ENCODE results near the gene GRB2.

Gene GRB2

GRCh38 chr17:75289115-75289831 is 116.2 kb downstream of the GRB2 start, which contains the start of gene SLC25A19:
SLC25A19 (minus strand) TSS chr17:75289433; CDS start chr17:75286764, 2,669 bp downstream.
- DNase-seq (ENCODE audit: low read depth in 1 of 2, low spot score in 1 of 2) = peak; percentile 99
- peak; percentile 14; the same call in 1 of the 2 replicates for TF ChIP-seq GABPA (IDR thresholded peaks at IDR 0.05; ENCODE audit: low read depth)
- TF ChIP-seq SPI1 (IDR thresholded peaks at IDR 0.05; ENCODE audit: borderline replicate concordance, low read depth) = no peak
- no peak for TF ChIP-seq CTCF (IDR thresholded peaks at IDR 0.05; ENCODE audit: insufficient read depth, low read length)
- peak; percentile 74 for TF ChIP-seq POLR2AphosphoS5 (IDR thresholded peaks at IDR 0.05; ENCODE audit: low read depth)
- TF ChIP-seq, protein P1, sequence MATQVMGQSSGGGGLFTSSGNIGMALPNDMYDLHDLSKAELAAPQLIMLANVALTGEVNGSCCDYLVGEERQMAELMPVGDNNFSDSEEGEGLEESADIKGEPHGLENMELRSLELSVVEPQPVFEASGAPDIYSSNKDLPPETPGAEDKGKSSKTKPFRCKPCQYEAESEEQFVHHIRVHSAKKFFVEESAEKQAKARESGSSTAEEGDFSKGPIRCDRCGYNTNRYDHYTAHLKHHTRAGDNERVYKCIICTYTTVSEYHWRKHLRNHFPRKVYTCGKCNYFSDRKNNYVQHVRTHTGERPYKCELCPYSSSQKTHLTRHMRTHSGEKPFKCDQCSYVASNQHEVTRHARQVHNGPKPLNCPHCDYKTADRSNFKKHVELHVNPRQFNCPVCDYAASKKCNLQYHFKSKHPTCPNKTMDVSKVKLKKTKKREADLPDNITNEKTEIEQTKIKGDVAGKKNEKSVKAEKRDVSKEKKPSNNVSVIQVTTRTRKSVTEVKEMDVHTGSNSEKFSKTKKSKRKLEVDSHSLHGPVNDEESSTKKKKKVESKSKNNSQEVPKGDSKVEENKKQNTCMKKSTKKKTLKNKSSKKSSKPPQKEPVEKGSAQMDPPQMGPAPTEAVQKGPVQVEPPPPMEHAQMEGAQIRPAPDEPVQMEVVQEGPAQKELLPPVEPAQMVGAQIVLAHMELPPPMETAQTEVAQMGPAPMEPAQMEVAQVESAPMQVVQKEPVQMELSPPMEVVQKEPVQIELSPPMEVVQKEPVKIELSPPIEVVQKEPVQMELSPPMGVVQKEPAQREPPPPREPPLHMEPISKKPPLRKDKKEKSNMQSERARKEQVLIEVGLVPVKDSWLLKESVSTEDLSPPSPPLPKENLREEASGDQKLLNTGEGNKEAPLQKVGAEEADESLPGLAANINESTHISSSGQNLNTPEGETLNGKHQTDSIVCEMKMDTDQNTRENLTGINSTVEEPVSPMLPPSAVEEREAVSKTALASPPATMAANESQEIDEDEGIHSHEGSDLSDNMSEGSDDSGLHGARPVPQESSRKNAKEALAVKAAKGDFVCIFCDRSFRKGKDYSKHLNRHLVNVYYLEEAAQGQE (IDR thresholded peaks at IDR 0.05; ENCODE audit: insufficient replicate concordance, low read depth) = peak; percentile 52
- H3K4me3 ChIP-seq (replicated peaks; ENCODE audit: insufficient read depth, low read length) = peak within 1 kb of the TSS; percentile 67
- no peaks in the 10 kb centered on the region for H3K27me3 ChIP-seq (ENCODE audit: insufficient read depth, poor library complexity, severe bottlenecking)
- H3K27ac ChIP-seq (replicated peaks) = peak within 1 kb of the TSS; percentile 93

- Histone ChIP-seq H3K27ac (replicated peaks) (peak overlapping the region; percentile 93), H3K4me3 (replicated peaks; ENCODE audit: insufficient read depth, low read length) (peak overlapping the region; percentile 67), H3K27me3 (ENCODE audit: insufficient read depth, poor library complexity, severe bottlenecking) (no peaks in the 10 kb centered on the region)
- TF ChIP-seq CTCF (IDR thresholded peaks at IDR 0.05; ENCODE audit: insufficient read depth, low read length) (no peak), GABPA (IDR thresholded peaks at IDR 0.05; ENCODE audit: low read depth) (no peak), SPI1 (IDR thresholded peaks at IDR 0.05; ENCODE audit: borderline replicate concordance, low read depth) (no peak), POLR2AphosphoS5 (IDR thresholded peaks at IDR 0.05; ENCODE audit: low read depth) (no peak)
- TF ChIP-seq, protein P1 (IDR thresholded peaks at IDR 0.05; ENCODE audit: insufficient replicate concordance, low read depth) = no peak
- DNase-seq (ENCODE audit: low read depth in 1 of 2, low spot score in 1 of 2) = peak in 1 of 2 experiments; percentile 74
Observed at GRCh38 chr17:75288770-75289114, 116.7 kb downstream of the GRB2 start.

DNA sequence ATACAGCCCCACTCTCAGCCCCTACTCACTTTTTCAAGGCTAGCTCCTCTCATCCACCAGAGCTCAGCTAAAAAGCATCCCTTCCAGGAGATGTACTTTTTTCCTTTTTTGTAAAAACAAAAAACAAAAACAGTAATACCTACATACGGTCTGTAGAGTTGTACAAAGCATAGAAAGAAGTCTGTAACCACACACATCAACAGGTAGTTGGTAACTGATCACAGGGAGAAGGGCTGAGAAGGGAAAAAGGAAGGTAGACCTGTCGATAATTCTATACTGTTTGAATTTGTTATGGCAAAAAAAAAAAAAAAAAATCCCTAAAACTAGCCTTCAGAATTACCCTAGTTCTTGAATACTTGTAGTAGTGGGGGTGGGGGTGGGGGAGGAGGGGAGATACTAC is 117.1 kb downstream of the GRB2 start:
- TF ChIP-seq, protein P1 (IDR thresholded peaks at IDR 0.05; ENCODE audit: insufficient replicate concordance, low read depth) = no peak
- TF ChIP-seq GABPA (IDR thresholded peaks at IDR 0.05; ENCODE audit: low read depth) = no peak
- no peak for TF ChIP-seq POLR2AphosphoS5 (IDR thresholded peaks at IDR 0.05; ENCODE audit: low read depth)
- TF ChIP-seq CTCF (IDR thresholded peaks at IDR 0.05; ENCODE audit: insufficient read depth, low read length) = no peak
- TF ChIP-seq SPI1 (IDR thresholded peaks at IDR 0.05; ENCODE audit: borderline replicate concordance, low read depth) = no peak
- Histone ChIP-seq H3K27me3 (ENCODE audit: insufficient read depth, poor library complexity, severe bottlenecking) (no peaks in the 10 kb centered on the region), H3K27ac (replicated peaks) (peak overlapping the region; percentile 93), H3K4me3 (replicated peaks; ENCODE audit: insufficient read depth, low read length) (peak overlapping the region; percentile 67)
- DNase-seq (ENCODE audit: low read depth in 1 of 2, low spot score in 1 of 2) = no peak
